Adrenal gland (tissue), 12 donors: ENCODE measurements around the gene MARCKSL1. TPM values are rescaled to one million over a fixed set of nuclear protein-coding genes. Genes with fewer than 3 reads are reported as not detected.
"Not testable (repeated sequence)": the region's sequence is repeated elsewhere in the genome, so short reads cannot be mapped to it uniquely, and the experiment has no call there.

Experiments
- DNase-seq, 7 donors: peaks; one replicate each; pipeline ENCODE4 v3.0.0-alpha.2; 2019 to 2020
- H3K27ac ChIP-seq, 5 donors: fragments of 200-600 bp; sonication (generic) in 4 of 5; 1 replicate in 3 of 5; 2 replicates in 2 of 5; pipeline versions ENCODE4 v1.5.1 to v1.8.0; 2016 to 2020; ENCODE audit warnings: mild to moderate bottlenecking in 1 of 5
- H3K27me3 ChIP-seq: fragments of 200-600 bp; 2 replicates; pipeline ENCODE4 v1.8.0; 2021
- H3K36me3 ChIP-seq, 2 donors: fragments of 200-600 bp; replicated peaks in 1 of 2; 1 replicate in 1 of 2; 2 replicates in 1 of 2; pipeline versions ENCODE4 v1.5.1 to v1.8.0; 2018 to 2022
- H3K4me1 ChIP-seq, 2 donors: fragments of 200-600 bp; replicated peaks in 1 of 2; 1 replicate in 1 of 2; 2 replicates in 1 of 2; pipeline versions ENCODE4 v1.5.1 to v1.8.0; 2018 to 2021
- H3K4me3 ChIP-seq, 4 donors: fragments of 200-600 bp; sonication (generic) in 3 of 4; one replicate each; pipeline ENCODE4 v1.5.1; 2016 to 2018
- H3K9me3 ChIP-seq, 3 donors: fragments of 200-600 bp; sonication (generic) in 1 of 3; replicated peaks in 1 of 3; 1 replicate in 2 of 3; 2 replicates in 1 of 3; pipeline versions ENCODE4 v1.5.1 to v1.8.0; 2016 to 2021
- CTCF ChIP-seq, 6 experiments: fragments of 450-650 bp in 4 of 6; fragments of 200-600 bp in 2 of 6; sonication (generic) in 1 of 6; IDR thresholded peaks; 1 replicate in 5 of 6; 2 replicates in 1 of 6; pipeline versions ENCODE4 v1.5.1 to v1.8.0; 2016 to 2021; ENCODE audit warnings: antibody characterized with exemption in 6 of 6, mild to moderate bottlenecking in 2 of 6, moderate library complexity in 1 of 6
- POLR2A ChIP-seq, 2 donors: fragments of 450-650 bp; IDR thresholded peaks; one replicate each; pipeline ENCODE4 v1.6.1; 2017; ENCODE audit warnings: antibody characterized with exemption in 2 of 2, mild to moderate bottlenecking in 2 of 2, moderate library complexity in 1 of 2
- whole genome bisulfite sequencing, 4 donors: extraction: QIAGEN DNeasy Blood & Tissue Kit in 2 of 4; methylation state at CpG; one replicate each; pipeline versions ENCODE4 v1.1.5 to v1.1.7; 2013 to 2017; 5-methylcytosine and 5-hydroxymethylcytosine counted together
- intact Hi-C, 2 donors: fragments of 100-400 bp; cut with DNase I; formaldehyde crosslinking; loops; one replicate each; pipeline versions ENCODE4 v1.14.1 to v1.15.0; 2022 to 2023
- polyA plus RNA-seq, 3 donors: library from polyadenylated mRNA; stranded (reverse); fragments of 200-250 nt in 2 of 3; fragments of 350-450 nt in 1 of 3; fragmentation: Illumina TruSeq in 1 of 3; extraction: RNeasy Lipid Tissue Mini Kit (QIAGEN cat#74804) in 1 of 3; gene quantifications; one replicate each; pipeline ENCODE4 v1.2.3, GENCODE V29; 2013 to 2014
- small RNA-seq, 2 donors: library from RNA; depleted of rRNA; stranded (forward); fragments of <200 nt; gene quantifications; one replicate each; pipeline ENCODE3, GENCODE V24; 2016
- total RNA-seq, 9 donors: library from RNA; depleted of rRNA in 4 of 9; stranded (reverse); fragments of >200 nt in 4 of 9; fragments of 120-200 nt in 1 of 9; fragmentation: NEBNext Ultra II Directional in 1 of 9; extraction: Animal tissue kit (Norgen Biotek cat#: 25700) in 1 of 9; gene quantifications; one replicate each; pipeline versions ENCODE4 v1.1.0 to v1.2.4, GENCODE V29; 2013 to 2023
- donor health status: healthy with polysubstance abuse.
- donor health status: Bipolar disorder and iron deficiency.
- donor health status: DM: yes; HTN: yes; CAD: no.
- donor health status: DM: no; HTN: no; CAD: no.
- donor health status: DM: no; HTN: no; CAD: no.
- donor health status: DM: yes; HTN: yes; CAD: no.

The MARCKSL1 gene
- total and polyA plus RNA-seq, 12 donors, result 24.2 to 82.2 (median 49.1) TPM

GRCh38 chr1:32286763-32287162 lies 49.3 kb downstream of the MARCKSL1 start:
- Histone ChIP-seq H3K4me3 (no peak overlapping the region), H3K36me3 (no peaks in the 10 kb centered on the region), H3K9me3 (no peaks in the 10 kb centered on the region), H3K27ac (no peak overlapping the region), H3K27me3 (no peaks in the 10 kb centered on the region), H3K4me1 (no peaks in the 10 kb centered on the region)
- 94 to 98% (median 96%) methylated on average over 4 of the region's 4 CpGs for WGBS, 4 donors
- TF ChIP-seq POLR2A (IDR thresholded peaks at IDR 0.05), result no peak
- no peak for TF ChIP-seq CTCF (IDR thresholded peaks at IDR 0.05)
- DNase-seq, result no peak
- intact Hi-C loops, result no loop called here

DNA sequence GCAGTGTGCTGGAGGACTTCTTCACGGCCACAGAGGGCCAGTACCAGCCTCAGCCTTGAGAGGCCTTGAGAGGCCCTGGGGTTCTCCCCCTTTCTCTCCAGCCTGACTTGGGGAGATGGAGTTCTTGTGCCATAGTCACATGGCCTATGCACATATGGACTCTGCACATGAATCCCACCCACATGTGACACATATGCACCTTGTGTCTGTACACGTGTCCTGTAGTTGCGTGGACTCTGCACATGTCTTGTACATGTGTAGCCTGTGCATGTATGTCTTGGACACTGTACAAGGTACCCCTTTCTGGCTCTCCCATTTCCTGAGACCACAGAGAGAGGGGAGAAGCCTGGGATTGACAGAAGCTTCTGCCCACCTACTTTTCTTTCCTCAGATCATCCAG lies 50.4 kb downstream of the MARCKSL1 start:
- H3K4me3 ChIP-seq, result no peak overlapping the region
- no peaks in the 10 kb centered on the region for H3K36me3 ChIP-seq
- H3K9me3 ChIP-seq, result no peaks in the 10 kb centered on the region
- TF ChIP-seq POLR2A (IDR thresholded peaks at IDR 0.05) (no peak), CTCF (IDR thresholded peaks at IDR 0.05) (no peak)
- DNase-seq, result no peak
- no peak overlapping the region for H3K27ac ChIP-seq
- WGBS, 4 donors, result 95 to 99% (median 95%) methylated on average over 2 to 3 of the region's 3 CpGs; no CpG with 5 or more reads in 1 of the 4 donors
- no peaks in the 10 kb centered on the region for H3K27me3 ChIP-seq
- intact Hi-C loops, result no loop called here
- no peaks in the 10 kb centered on the region for H3K4me1 ChIP-seq

DNA sequence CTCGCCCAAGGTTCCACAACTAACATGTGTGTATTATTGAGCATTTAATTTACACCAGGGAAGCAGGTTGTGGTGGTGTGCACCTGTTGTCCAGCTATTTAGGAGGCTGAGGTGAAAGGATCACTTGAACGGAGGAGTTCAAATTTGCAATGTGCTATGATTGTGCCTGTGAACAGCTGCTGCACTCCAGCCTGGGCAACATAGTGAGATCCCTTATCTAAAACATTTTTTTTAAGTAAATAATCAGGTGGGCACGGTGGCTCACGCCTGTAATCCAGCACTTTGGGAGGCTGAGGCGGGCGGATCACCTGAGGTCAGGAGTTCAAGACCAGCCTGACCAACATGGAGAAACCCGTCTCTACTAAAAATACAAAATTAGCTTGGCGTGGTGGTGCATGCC lies 51.3 kb downstream of the MARCKSL1 start:
- DNase-seq, H3K4me1 ChIP-seq, intact Hi-C loops, H3K27me3 ChIP-seq, H3K9me3 ChIP-seq, H3K36me3 ChIP-seq, H3K27ac ChIP-seq, H3K4me3 ChIP-seq: not testable (repeated sequence)
- 90 to 95% (median 91%) methylated on average over 8 of the region's 8 CpGs for WGBS, 4 donors

Small RNA genes within 50 kb of the gene (small RNA-seq; reads per million reads assigned to genes)
- 0 reads per million in 2 donors for gene RF00019

Other genes with a start within 250 kb of the MARCKSL1 start
- gene KPNA6, start 228.2 kb downstream of the MARCKSL1 start, total RNA-seq, result 10 to 100 TPM; 39.3 to 86.6 (median 71.5) TPM
- gene KPNA6, start 228.2 kb downstream of the MARCKSL1 start, polyA plus RNA-seq, result 10 to 100 TPM in 1 of 3 donors, 1 to 10 TPM in 2; 9.3 to 31.2 (median 9.5) TPM
- 10 to 100 TPM; 52.7 to 97.4 (median 66.1) TPM for gene TXLNA, start 156.6 kb downstream of the MARCKSL1 start, total RNA-seq
- 10 to 100 TPM; 14.9 to 51.0 (median 25.7) TPM for gene TXLNA, start 156.6 kb downstream of the MARCKSL1 start, polyA plus RNA-seq
- 10 to 100 TPM; 11.4 to 34.0 (median 20.5) TPM for gene CCDC28B, start 135.6 kb downstream of the MARCKSL1 start, total RNA-seq
- 10 to 100 TPM in 2 of 3 donors, 1 to 10 TPM in 1; 3.4 to 47.7 (median 42.6) TPM for gene CCDC28B, start 135.6 kb downstream of the MARCKSL1 start, polyA plus RNA-seq
- 1 to 10 TPM; 1.5 to 3.6 (median 2.7) TPM for gene IQCC, start 130.6 kb downstream of the MARCKSL1 start, total RNA-seq
- gene IQCC, start 130.6 kb downstream of the MARCKSL1 start, polyA plus RNA-seq, result 1 to 10 TPM; 3.1 to 3.9 (median 3.6) TPM
- gene DCDC2B, start 127.1 kb downstream of the MARCKSL1 start, total RNA-seq, result not detected
- not detected for gene DCDC2B, start 127.1 kb downstream of the MARCKSL1 start, polyA plus RNA-seq
- 10 to 100 TPM in 7 of 9 donors, 1 to 10 TPM in 2; 2.1 to 27.1 (median 16.3) TPM for gene TMEM234, start 113.9 kb downstream of the MARCKSL1 start, total RNA-seq
- gene TMEM234, start 113.9 kb downstream of the MARCKSL1 start, polyA plus RNA-seq, result 10 to 100 TPM; 10.2 to 57.7 (median 34.6) TPM
- gene EIF3I, start 113.8 kb downstream of the MARCKSL1 start, total RNA-seq, result 100 to 1,000 TPM; 187 to 672 (median 202) TPM
- gene EIF3I, start 113.8 kb downstream of the MARCKSL1 start, polyA plus RNA-seq, result 100 to 1,000 TPM; 196 to 312 (median 294) TPM
- gene FAM167B, start 89.0 kb downstream of the MARCKSL1 start, total RNA-seq, result 10 to 100 TPM in 8 of 9 donors, 1 to 10 TPM in 1; 3.2 to 34.5 (median 26.0) TPM
- 10 to 100 TPM in 2 of 3 donors, 1 to 10 TPM in 1; 5.8 to 58.2 (median 30.0) TPM for gene FAM167B, start 89.0 kb downstream of the MARCKSL1 start, polyA plus RNA-seq
- gene LCK, start 85.0 kb downstream of the MARCKSL1 start, total RNA-seq, result 1 to 10 TPM in 6 of 9 donors, under 1 TPM in 3; 0.30 to 2.7 (median 1.9) TPM
- 1 to 10 TPM in 2 of 3 donors, under 1 TPM in 1; 0.46 to 2.9 (median 1.2) TPM for gene LCK, start 85.0 kb downstream of the MARCKSL1 start, polyA plus RNA-seq
- 10 to 100 TPM; 52.2 to 95.2 (median 76.9) TPM for gene HDAC1, start 44.1 kb downstream of the MARCKSL1 start, total RNA-seq
- 10 to 100 TPM; 54.4 to 70.1 (median 59.6) TPM for gene HDAC1, start 44.1 kb downstream of the MARCKSL1 start, polyA plus RNA-seq
- gene FAM229A, start 26.3 kb upstream of the MARCKSL1 start, total RNA-seq, result 10 to 100 TPM in 3 of 9 donors, 1 to 10 TPM in 6; 1.3 to 12.8 (median 6.5) TPM
- 100 to 1,000 TPM in 1 of 3 donors, 10 to 100 TPM in 1, 1 to 10 TPM in 1; 1.6 to 110 (median 56.7) TPM for gene FAM229A, start 26.3 kb upstream of the MARCKSL1 start, polyA plus RNA-seq
- gene TSSK3, start 26.3 kb upstream of the MARCKSL1 start, total RNA-seq, result 1 to 10 TPM in 6 of 9 donors, under 1 TPM in 2, not detected in 1; 0.69 to 5.3 (median 2.1) TPM
- 1 to 10 TPM in 2 of 3 donors, under 1 TPM in 1; 0.84 to 2.1 (median 1.2) TPM for gene TSSK3, start 26.3 kb upstream of the MARCKSL1 start, polyA plus RNA-seq
- 100 to 1,000 TPM in 8 of 9 donors, 10 to 100 TPM in 1; 95.5 to 153 (median 117) TPM for gene BSDC1, start 58.2 kb upstream of the MARCKSL1 start, total RNA-seq
- 10 to 100 TPM; 47.9 to 80.2 (median 63.9) TPM for gene BSDC1, start 58.2 kb upstream of the MARCKSL1 start, polyA plus RNA-seq
- gene ZBTB8B, start 128.8 kb upstream of the MARCKSL1 start, total RNA-seq, result under 1 TPM in 7 of 9 donors, not detected in 2; under 0.01 to 0.89 (median 0.15) TPM
- under 1 TPM; 0.03 to 0.09 (median 0.08) TPM for gene ZBTB8B, start 128.8 kb upstream of the MARCKSL1 start, polyA plus RNA-seq
- gene ZBTB8A, start 203.2 kb upstream of the MARCKSL1 start, total RNA-seq, result 1 to 10 TPM; 3.1 to 6.5 (median 4.8) TPM
- gene ZBTB8A, start 203.2 kb upstream of the MARCKSL1 start, polyA plus RNA-seq, result 1 to 10 TPM; 1.3 to 8.3 (median 1.9) TPM